Esophagus squamous epithelium (tissue), 4 donors: Measurements from ENCODE around the gene SLC25A13.

ENCODE experiments used
- CTCF ChIP-seq, 6 experiments: fragments of 450-650 bp in 4 of 6; fragments of 200-600 bp in 2 of 6; sonication (generic) in 2 of 6; IDR thresholded peaks; one replicate each; pipeline ENCODE4 v1.5.1; 2016 to 2019; ENCODE audit warnings: antibody characterized with exemption in 6 of 6, mild to moderate bottlenecking in 4 of 6, moderate library complexity in 4 of 6
- POLR2A ChIP-seq, 4 donors: fragments of 450-650 bp; IDR thresholded peaks; one replicate each; pipeline ENCODE4 v1.6.1; 2017; ENCODE audit warnings: antibody characterized with exemption in 4 of 4, mild to moderate bottlenecking in 4 of 4, moderate library complexity in 3 of 4

DNA sequence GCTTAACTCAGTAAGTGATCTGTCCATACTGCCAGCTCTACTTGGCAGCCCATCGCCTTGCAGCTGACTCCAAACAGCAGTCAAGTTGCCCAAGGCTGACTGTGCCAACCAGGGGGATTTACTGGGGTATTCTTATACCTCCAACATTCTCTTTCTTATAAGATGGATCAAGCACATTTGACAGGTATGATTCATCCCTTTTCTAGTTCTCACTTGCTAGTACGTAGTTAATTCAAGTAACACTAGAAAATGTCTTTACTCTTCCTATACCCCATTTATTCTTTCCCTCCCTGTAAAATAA lies 77.0 kb downstream of the SLC25A13 start:
- TF ChIP-seq CTCF (IDR thresholded peaks at IDR 0.05) (no peak), POLR2A (IDR thresholded peaks at IDR 0.05) (no peak)
